ENCODE results near the gene IL1RAP. TPM values are rescaled to one million over a fixed set of nuclear protein-coding genes. Genes with fewer than 3 reads are reported as not detected.

Gene IL1RAP
- total RNA-seq, 1 donor, result 18.1 TPM

GRCh38 chr3:190524942-190525341 lies 11.1 kb downstream of the IL1RAP start:
- H3K9me3 ChIP-seq (ENCODE audit: low read depth, low read length), result no peaks in the 10 kb centered on the region

GRCh38 chr3:190525634-190526033 lies 11.7 kb downstream of the IL1RAP start:
- H3K4me1 ChIP-seq (ENCODE audit: insufficient read depth, low read length), result no peaks in the 10 kb centered on the region

More at GRCh38 chr3:190524942-190525341, 11.1 kb downstream of the IL1RAP start:
- H3K4me1 ChIP-seq (ENCODE audit: insufficient read depth, low read length), result no peaks in the 10 kb centered on the region
- no peak overlapping the region for H3K4me3 ChIP-seq (ENCODE audit: low read length)
- H3K27me3 ChIP-seq (ENCODE audit: insufficient read depth, low read length), result no peaks in the 10 kb centered on the region

GRCh38 chr3:190526787-190527762 lies 13.2 kb downstream of the IL1RAP start:
- Histone ChIP-seq H3K4me3 (ENCODE audit: low read length) (no peak overlapping the region), H3K9me3 (ENCODE audit: low read depth, low read length) (no peaks in the 10 kb centered on the region), H3K4me1 (ENCODE audit: insufficient read depth, low read length) (no peaks in the 10 kb centered on the region), H3K27me3 (ENCODE audit: insufficient read depth, low read length) (no peaks in the 10 kb centered on the region)

More at GRCh38 chr3:190525634-190526033, 11.7 kb downstream of the IL1RAP start:
- Histone ChIP-seq H3K27me3 (ENCODE audit: insufficient read depth, low read length) (no peaks in the 10 kb centered on the region), H3K4me3 (ENCODE audit: low read length) (no peak overlapping the region), H3K9me3 (ENCODE audit: low read depth, low read length) (no peaks in the 10 kb centered on the region)

- Histone ChIP-seq H3K27me3 (ENCODE audit: insufficient read depth, low read length) (no peaks in the 10 kb centered on the region), H3K4me3 (ENCODE audit: low read length) (no peak overlapping the region), H3K4me1 (ENCODE audit: insufficient read depth, low read length) (peaks cover 14% of the 10 kb centered on the region), H3K9me3 (ENCODE audit: low read depth, low read length) (no peaks in the 10 kb centered on the region)
These were observed 14.8 kb downstream of the IL1RAP start for GRCh38 chr3:190528706-190529105.

GRCh38 chr3:190531406-190531805 lies 17.5 kb downstream of the IL1RAP start:
- H3K9me3 ChIP-seq (ENCODE audit: low read depth, low read length), result no peaks in the 10 kb centered on the region
- H3K4me1 ChIP-seq (ENCODE audit: insufficient read depth, low read length), result peaks cover 15% of the 10 kb centered on the region
- no peak overlapping the region for H3K4me3 ChIP-seq (ENCODE audit: low read length)
- H3K27me3 ChIP-seq (ENCODE audit: insufficient read depth, low read length), result no peaks in the 10 kb centered on the region

GRCh38 chr3:190532731-190533203 lies 18.9 kb downstream of the IL1RAP start:
- no peaks in the 10 kb centered on the region for H3K27me3 ChIP-seq (ENCODE audit: insufficient read depth, low read length)
- peaks cover 15% of the 10 kb centered on the region for H3K4me1 ChIP-seq (ENCODE audit: insufficient read depth, low read length)
- no peaks in the 10 kb centered on the region for H3K9me3 ChIP-seq (ENCODE audit: low read depth, low read length)
- no peak overlapping the region for H3K4me3 ChIP-seq (ENCODE audit: low read length)

- Histone ChIP-seq H3K4me1 (ENCODE audit: insufficient read depth, low read length) (peaks cover 15% of the 10 kb centered on the region), H3K27me3 (ENCODE audit: insufficient read depth, low read length) (no peaks in the 10 kb centered on the region), H3K9me3 (ENCODE audit: low read depth, low read length) (no peaks in the 10 kb centered on the region), H3K4me3 (ENCODE audit: low read length) (no peak overlapping the region)
These were observed 19.8 kb downstream of the IL1RAP start for GRCh38 chr3:190533511-190534281.

GRCh38 chr3:190534386-190534785 lies 20.5 kb downstream of the IL1RAP start:
- no peak overlapping the region for H3K4me3 ChIP-seq (ENCODE audit: low read length)
- H3K9me3 ChIP-seq (ENCODE audit: low read depth, low read length), result no peaks in the 10 kb centered on the region
- peaks cover 15% of the 10 kb centered on the region for H3K4me1 ChIP-seq (ENCODE audit: insufficient read depth, low read length)
- H3K27me3 ChIP-seq (ENCODE audit: insufficient read depth, low read length), result no peaks in the 10 kb centered on the region

- H3K4me1 ChIP-seq (ENCODE audit: insufficient read depth, low read length), result peaks cover 15% of the 10 kb centered on the region
- H3K9me3 ChIP-seq (ENCODE audit: low read depth, low read length), result no peaks in the 10 kb centered on the region
- H3K27me3 ChIP-seq (ENCODE audit: insufficient read depth, low read length), result no peaks in the 10 kb centered on the region
- H3K4me3 ChIP-seq (ENCODE audit: low read length), result no peak overlapping the region
These were observed 21.1 kb downstream of the IL1RAP start for GRCh38 chr3:190534986-190535385.

- peaks cover 15% of the 10 kb centered on the region for H3K4me1 ChIP-seq (ENCODE audit: insufficient read depth, low read length)
- H3K9me3 ChIP-seq (ENCODE audit: low read depth, low read length), result no peaks in the 10 kb centered on the region
- no peak overlapping the region for H3K4me3 ChIP-seq (ENCODE audit: low read length)
These were observed 23.3 kb downstream of the IL1RAP start for GRCh38 chr3:190537146-190537545.

GRCh38 chr3:190538288-190538687 lies 24.4 kb downstream of the IL1RAP start:
- no peak overlapping the region for H3K4me3 ChIP-seq (ENCODE audit: low read length)
- H3K27me3 ChIP-seq (ENCODE audit: insufficient read depth, low read length), result no peaks in the 10 kb centered on the region
- peaks cover 5% of the 10 kb centered on the region for H3K4me1 ChIP-seq (ENCODE audit: insufficient read depth, low read length)
- H3K9me3 ChIP-seq (ENCODE audit: low read depth, low read length), result no peaks in the 10 kb centered on the region

More at GRCh38 chr3:190537146-190537545, 23.3 kb downstream of the IL1RAP start:
- no peaks in the 10 kb centered on the region for H3K27me3 ChIP-seq (ENCODE audit: insufficient read depth, low read length)

- Histone ChIP-seq H3K4me3 (ENCODE audit: low read length) (no peak overlapping the region), H3K4me1 (ENCODE audit: insufficient read depth, low read length) (no peaks in the 10 kb centered on the region), H3K9me3 (ENCODE audit: low read depth, low read length) (no peaks in the 10 kb centered on the region), H3K27me3 (ENCODE audit: insufficient read depth, low read length) (no peaks in the 10 kb centered on the region)
These were observed 25.6 kb downstream of the IL1RAP start for GRCh38 chr3:190539526-190539925.

GRCh38 chr3:190541008-190541407 lies 27.1 kb downstream of the IL1RAP start:
- H3K9me3 ChIP-seq (ENCODE audit: low read depth, low read length), result no peaks in the 10 kb centered on the region
- H3K27me3 ChIP-seq (ENCODE audit: insufficient read depth, low read length), result no peaks in the 10 kb centered on the region
- no peaks in the 10 kb centered on the region for H3K4me1 ChIP-seq (ENCODE audit: insufficient read depth, low read length)
- no peak overlapping the region for H3K4me3 ChIP-seq (ENCODE audit: low read length)

- Histone ChIP-seq H3K27me3 (ENCODE audit: insufficient read depth, low read length) (no peaks in the 10 kb centered on the region), H3K4me3 (ENCODE audit: low read length) (no peak overlapping the region), H3K9me3 (ENCODE audit: low read depth, low read length) (no peaks in the 10 kb centered on the region), H3K4me1 (ENCODE audit: insufficient read depth, low read length) (no peaks in the 10 kb centered on the region)
These were observed 27.7 kb downstream of the IL1RAP start for GRCh38 chr3:190541560-190541959.

GRCh38 chr3:190542846-190543245 lies 29.0 kb downstream of the IL1RAP start:
- no peak overlapping the region for H3K4me3 ChIP-seq (ENCODE audit: low read length)
- H3K27me3 ChIP-seq (ENCODE audit: insufficient read depth, low read length), result no peaks in the 10 kb centered on the region
- no peaks in the 10 kb centered on the region for H3K4me1 ChIP-seq (ENCODE audit: insufficient read depth, low read length)
- H3K9me3 ChIP-seq (ENCODE audit: low read depth, low read length), result no peaks in the 10 kb centered on the region
